IPS-20b (cell line): ENCODE measurements around the gene MFAP3L.

ENCODE experiments used
- H3K27ac ChIP-seq: one replicate; pipeline ENCODE4 v1.5.1; 2013; ENCODE audit warnings: low read length
- H3K27me3 ChIP-seq: 2 replicates; pipeline ENCODE4 v1.6.1; 2013; ENCODE audit warnings: mild to moderate bottlenecking, low read length, inconsistent platforms; ENCODE audit not compliant: insufficient read depth
- H3K36me3 ChIP-seq: 2 replicates; pipeline ENCODE4 v1.6.1; 2013; ENCODE audit warnings: low read depth, mild to moderate bottlenecking, inconsistent platforms, low read length, moderate library complexity; ENCODE audit not compliant: insufficient read depth
- H3K4me1 ChIP-seq: 2 replicates; pipeline ENCODE4 v1.6.1; 2013; ENCODE audit warnings: mild to moderate bottlenecking, control low read depth, inconsistent platforms, low read length, moderate library complexity; ENCODE audit not compliant: insufficient read depth
- H3K4me3 ChIP-seq: 2 replicates; pipeline ENCODE4 v1.5.1; 2013; ENCODE audit warnings: mild to moderate bottlenecking, low read length, inconsistent platforms
- H3K9ac ChIP-seq: 2 replicates; pipeline ENCODE4 v1.6.1; 2013; ENCODE audit warnings: low read depth, mild to moderate bottlenecking, inconsistent platforms, low read length, moderate library complexity
- H3K9me3 ChIP-seq: 2 replicates; pipeline ENCODE4 v1.6.1; 2013; ENCODE audit warnings: mild to moderate bottlenecking, low read depth, low read length, inconsistent platforms; ENCODE audit not compliant: insufficient read depth

MFAP3L gene

GRCh38 chr4:170003071-170004070, 22.8 kb downstream of the MFAP3L start:
- Histone ChIP-seq H3K36me3 (no peaks in the 10 kb centered on the region), H3K27ac (no peak overlapping the region), H3K9me3 (no peaks in the 10 kb centered on the region), H3K9ac (no peak overlapping the region), H3K27me3 (no peaks in the 10 kb centered on the region), H3K4me1 (no peaks in the 10 kb centered on the region), H3K4me3 (no peak overlapping the region)

DNA sequence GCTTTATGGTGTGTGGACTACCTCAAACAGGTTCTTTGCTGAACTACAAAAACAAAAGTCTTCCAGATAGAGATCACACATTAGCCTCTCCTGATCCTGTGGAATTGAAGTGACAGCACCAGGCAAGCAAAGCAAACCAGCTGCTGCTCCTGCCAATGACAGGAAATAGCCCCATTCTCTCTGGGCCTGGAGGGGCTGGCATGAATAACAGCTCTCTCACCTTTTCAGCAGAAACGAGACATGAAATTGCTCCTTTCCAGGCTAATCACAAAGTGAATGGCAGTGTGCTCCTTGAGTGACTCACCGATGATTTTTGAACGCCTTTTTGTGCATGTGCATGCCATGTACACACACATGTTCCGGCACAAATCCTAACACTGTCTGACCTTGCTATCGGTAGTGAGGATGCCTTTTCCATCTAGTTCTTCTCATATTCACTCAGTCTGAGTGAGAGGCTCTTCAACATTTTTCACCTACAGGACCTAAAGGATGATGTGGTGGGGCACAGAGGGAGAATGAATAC, 24.4 kb downstream of the MFAP3L start:
- H3K4me3 ChIP-seq = no peak overlapping the region
- H3K9me3 ChIP-seq = no peaks in the 10 kb centered on the region
- H3K36me3 ChIP-seq = no peaks in the 10 kb centered on the region
- no peaks in the 10 kb centered on the region for H3K27me3 ChIP-seq
- H3K9ac ChIP-seq = no peak overlapping the region; the same call in 1 of the 2 replicates
- no peak overlapping the region for H3K27ac ChIP-seq
- H3K4me1 ChIP-seq = peaks cover 4% of the 10 kb centered on the region; the same call in 1 of the 2 replicates

- H3K27me3 ChIP-seq = no peaks in the 10 kb centered on the region
- no peak overlapping the region for H3K27ac ChIP-seq
- peaks cover 8% of the 10 kb centered on the region; the same call in 1 of the 2 replicates for H3K4me1 ChIP-seq
- H3K4me3 ChIP-seq = no peak overlapping the region
- H3K9me3 ChIP-seq = no peaks in the 10 kb centered on the region
- H3K36me3 ChIP-seq = no peaks in the 10 kb centered on the region
- H3K9ac ChIP-seq = no peak overlapping the region; the same call in 1 of the 2 replicates
These were observed 25.0 kb downstream of the MFAP3L start for GRCh38 chr4:170001011-170001744.

- Histone ChIP-seq H3K4me3 (no peak overlapping the region), H3K27me3 (no peaks in the 10 kb centered on the region), H3K9ac (no peak overlapping the region), H3K36me3 (no peaks in the 10 kb centered on the region), H3K27ac (no peak overlapping the region), H3K9me3 (no peaks in the 10 kb centered on the region), H3K4me1 (peaks cover 8% of the 10 kb centered on the region; the same call in 1 of the 2 replicates)
These were observed 26.3 kb downstream of the MFAP3L start for GRCh38 chr4:169999923-170000322.

GRCh38 chr4:169998981-169999380, 27.2 kb downstream of the MFAP3L start:
- Histone ChIP-seq H3K9me3 (no peaks in the 10 kb centered on the region), H3K36me3 (no peaks in the 10 kb centered on the region), H3K4me3 (no peak overlapping the region), H3K27ac (no peak overlapping the region), H3K9ac (no peak overlapping the region), H3K4me1 (peaks cover 8% of the 10 kb centered on the region; the same call in 1 of the 2 replicates), H3K27me3 (no peaks in the 10 kb centered on the region)

GRCh38 chr4:169996379-169997240, 29.6 kb downstream of the MFAP3L start:
- no peaks in the 10 kb centered on the region for H3K27me3 ChIP-seq
- H3K36me3 ChIP-seq = no peaks in the 10 kb centered on the region
- no peak overlapping the region for H3K9ac ChIP-seq
- H3K4me3 ChIP-seq = no peak overlapping the region
- peaks cover 8% of the 10 kb centered on the region; the same call in 1 of the 2 replicates for H3K4me1 ChIP-seq
- H3K27ac ChIP-seq = no peak overlapping the region
- H3K9me3 ChIP-seq = no peaks in the 10 kb centered on the region

DNA sequence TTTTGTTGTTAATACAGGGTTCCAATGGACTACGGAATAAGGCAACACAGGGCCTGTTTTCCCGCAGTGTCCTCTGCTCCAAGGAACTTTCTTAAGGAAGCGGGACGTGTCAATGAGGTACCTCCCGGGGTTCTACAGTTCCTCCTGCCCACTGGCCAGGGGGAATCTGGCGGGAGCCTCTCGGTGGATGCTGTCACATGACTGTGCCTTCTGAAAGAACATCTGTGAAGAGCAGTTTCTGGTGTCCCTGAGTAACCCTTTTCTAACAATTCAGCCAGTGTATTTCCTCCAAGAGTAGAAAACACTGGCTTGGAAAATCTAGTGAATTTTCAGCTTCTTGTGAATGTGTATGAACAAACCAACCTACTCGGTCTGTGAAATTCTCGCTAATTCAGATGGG, 32.7 kb downstream of the MFAP3L start:
- Histone ChIP-seq H3K9me3 (no peaks in the 10 kb centered on the region), H3K27ac (no peak overlapping the region), H3K4me3 (no peak overlapping the region), H3K9ac (no peak overlapping the region), H3K4me1 (peaks cover 8% of the 10 kb centered on the region; the same call in 1 of the 2 replicates), H3K36me3 (no peaks in the 10 kb centered on the region), H3K27me3 (no peaks in the 10 kb centered on the region)

GRCh38 chr4:169988252-169988651, 37.9 kb downstream of the MFAP3L start:
- H3K4me3 ChIP-seq = no peak overlapping the region
- peaks cover 16% of the 10 kb centered on the region; the same call in 1 of the 2 replicates for H3K4me1 ChIP-seq
- no peak overlapping the region for H3K9ac ChIP-seq
- no peaks in the 10 kb centered on the region for H3K9me3 ChIP-seq
- no peak overlapping the region for H3K27ac ChIP-seq
- H3K27me3 ChIP-seq = no peaks in the 10 kb centered on the region
- no peaks in the 10 kb centered on the region for H3K36me3 ChIP-seq

- Histone ChIP-seq H3K4me1 (peaks cover 16% of the 10 kb centered on the region; the same call in 1 of the 2 replicates), H3K27ac (peak overlapping the region; percentile 30), H3K9ac (peak overlapping the region; percentile 64; the same call in 1 of the 2 replicates), H3K4me3 (peak overlapping the region; percentile 44), H3K27me3 (no peaks in the 10 kb centered on the region), H3K36me3 (no peaks in the 10 kb centered on the region), H3K9me3 (no peaks in the 10 kb centered on the region)
These were observed 38.6 kb downstream of the MFAP3L start for GRCh38 chr4:169987327-169988228.

GRCh38 chr4:169986369-169986768, 39.8 kb downstream of the MFAP3L start:
- Histone ChIP-seq H3K36me3 (no peaks in the 10 kb centered on the region), H3K9ac (no peak overlapping the region), H3K27ac (no peak overlapping the region), H3K4me1 (peaks cover 16% of the 10 kb centered on the region; the same call in 1 of the 2 replicates), H3K4me3 (no peak overlapping the region), H3K9me3 (no peaks in the 10 kb centered on the region), H3K27me3 (no peaks in the 10 kb centered on the region)
